K562 (cell line): Measurements from ENCODE around the gene RNF151. TPM values are rescaled to one million over a fixed set of nuclear protein-coding genes. Genes with fewer than 3 reads are reported as not detected.

Experiments
- AFF1 ChIP-seq, 2 experiments: fragments of 450-650 bp; IDR thresholded peaks; 2 replicates each; pipeline ENCODE4 v1.6.1; 2018; ENCODE audit warnings: mild to moderate bottlenecking in 2 of 2, low read depth in 1 of 2; ENCODE audit not compliant: partially characterized antibody in 2 of 2
- CREM ChIP-seq: IDR thresholded peaks from 2 replicates; pipeline ENCODE4 v1.6.1; 2014; ENCODE audit warnings: antibody characterized with exemption, low read depth
- E2F1 ChIP-seq: sonication (generic); formaldehyde crosslinking; IDR thresholded peaks from 2 replicates; pipeline ENCODE4 v1.8.1; 2023; ENCODE audit warnings: mild to moderate bottlenecking, missing genetic modification reagents, moderate library complexity
- ELF4 ChIP-seq: fragments of 450-650 bp; formaldehyde crosslinking; IDR thresholded peaks from 2 replicates; pipeline ENCODE4 v1.4.0; 2022; ENCODE audit warnings: missing genetic modification characterization
- ESRRA ChIP-seq: fragments of 450-650 bp; IDR thresholded peaks from 2 replicates; pipeline ENCODE4 v1.6.1; 2014; ENCODE audit warnings: low read depth, mild to moderate bottlenecking, moderate library complexity, borderline replicate concordance
- GTF2E2 ChIP-seq: fragments of 200-800 bp; sonication (Bioruptor generic); IDR thresholded peaks from 2 replicates; pipeline ENCODE4 v1.6.1; 2016; ENCODE audit warnings: missing genetic modification characterization, missing compliant biosample characterization
- NELFE ChIP-seq: IDR thresholded peaks from 2 replicates; pipeline ENCODE4 v1.6.1; 2011; ENCODE audit warnings: mild to moderate bottlenecking; ENCODE audit not compliant: insufficient read depth, insufficient read length
- NR2C1 ChIP-seq, 2 experiments: fragments of 450-650 bp; IDR thresholded peaks; 2 replicates each; pipeline ENCODE4 v1.6.1; 2017; ENCODE audit warnings: mild to moderate bottlenecking in 2 of 2, antibody characterized with exemption in 1 of 2, inconsistent platforms in 1 of 2, missing compliant biosample characterization in 1 of 2, missing genetic modification characterization in 1 of 2
- NR2C2 ChIP-seq, 2 experiments: fragments of 200-800 bp in 1 of 2; sonication (Bioruptor generic) in 1 of 2; sonication (generic) in 1 of 2; formaldehyde crosslinking in 1 of 2; IDR thresholded peaks; 2 replicates each; pipeline versions ENCODE4 v1.6.1 to v1.8.0; 2016 to 2022; ENCODE audit warnings: mild to moderate bottlenecking in 1 of 2, missing compliant biosample characterization in 1 of 2, missing genetic modification characterization in 1 of 2, missing genetic modification reagents in 1 of 2
- NR4A1 ChIP-seq, 2 experiments: fragments of 250-450 bp in 1 of 2; fragments of 450-650 bp in 1 of 2; sonication (Bioruptor Pico) in 1 of 2; IDR thresholded peaks; 2 replicates each; pipeline versions ENCODE4 v1.4.0 to v1.6.1; 2016 to 2020; ENCODE audit warnings: mild to moderate bottlenecking in 2 of 2, missing compliant biosample characterization in 1 of 2, missing genetic modification characterization in 1 of 2, moderate library complexity in 1 of 2
- PURB ChIP-seq: sonication (generic); formaldehyde crosslinking; IDR thresholded peaks from 2 replicates; pipeline ENCODE4 v1.9.0; 2021; ENCODE audit warnings: low read depth, mild to moderate bottlenecking, missing genetic modification reagents
- RBM22 ChIP-seq: fragments of 200-400 bp; formaldehyde crosslinking; IDR thresholded peaks from 2 replicates; pipeline ENCODE4 v1.6.1; 2018; ENCODE audit warnings: low read length, low read depth; ENCODE audit not compliant: poor library complexity, severe bottlenecking
- SMAD3 ChIP-seq: fragments of 450-650 bp; formaldehyde crosslinking; conservative IDR thresholded peaks from 2 replicates; pipeline ENCODE4 v1.4.0; 2020; ENCODE audit warnings: mild to moderate bottlenecking
- TSC22D4 ChIP-seq: fragments of 450-650 bp; IDR thresholded peaks from 2 replicates; pipeline ENCODE4 v1.6.1; 2016; ENCODE audit warnings: missing genetic modification characterization, missing biosample characterization, control low read depth
- ZNF253 ChIP-seq: fragments of 250-450 bp; sonication (Bioruptor Pico); conservative IDR thresholded peaks from 2 replicates; pipeline ENCODE4 v1.6.1; 2021; ENCODE audit warnings: mild to moderate bottlenecking
- ZNF431 ChIP-seq: sonication (generic); formaldehyde crosslinking; IDR thresholded peaks from 2 replicates; pipeline ENCODE4 v1.8.0; 2022; ENCODE audit warnings: mild to moderate bottlenecking, missing genetic modification reagents
- ZNF586 ChIP-seq: fragments of 450-650 bp; formaldehyde crosslinking; conservative IDR thresholded peaks from 2 replicates; pipeline ENCODE4 v1.4.0; 2020; ENCODE audit warnings: mild to moderate bottlenecking, moderate library complexity
- polyA plus RNA-seq, 8 experiments: library from polyadenylated mRNA; depleted of rRNA in 4 of 8; stranded (reverse) in 5 of 8; unstranded in 3 of 8; fragments of >200 nt; fragmentation: Nextera tagmentation in 2 of 8; fragmentation: Illumina TruSeq in 1 of 8; extraction: Ambion mirVana in 2 of 8; extraction: Trizol in 1 of 8; gene quantifications; 2 replicates each; pipeline versions ENCODE4 v1.2.1 to v1.2.3, GENCODE V29; 2011 to 2014; ENCODE audit warnings: inconsistent platforms in 1 of 8, missing spikeins in 1 of 8
- total RNA-seq, 7 experiments: library from RNA; depleted of rRNA in 6 of 7; stranded (reverse); fragments of >200 nt in 6 of 7; fragmentation: Illumina TruSeq in 2 of 7; extraction: Trizol in 2 of 7; gene quantifications; 2 replicates each; pipeline versions ENCODE4 v1.2.1 to v1.2.3, GENCODE V29; 2011 to 2021; ENCODE audit warnings: low replicate concordance in 1 of 7
- TF ChIP-seq, protein P1 (sequence below): fragments of 250-450 bp; sonication (Bioruptor Pico); IDR thresholded peaks from 2 replicates; pipeline ENCODE4 v1.5.0; 2021; ENCODE audit warnings: mild to moderate bottlenecking, borderline replicate concordance

The RNF151 gene
- total and polyA plus RNA-seq, 9 of the 15 experiments (the other 6 are each of a cell fraction or from before 2014, with no cell fraction given) = not detected

GRCh38 chr16:1929578-1930337 is 36.9 kb upstream of the RNF151 start (continued):
- TF ChIP-seq CREM (peak; percentile 62), NR4A1 (CRISPR knock-in tag; IDR thresholded peaks at IDR 0.05) (no peak), NR4A1 (tag; IDR thresholded peaks at IDR 0.05) (peak; percentile 71; the same call in 1 of the 2 replicates), NR2C1 (IDR thresholded peaks at IDR 0.05) (no peak), NR2C1 (tag; IDR thresholded peaks at IDR 0.05) (no peak), ZNF431 (CRISPR knock-in tag) (peak; percentile 47; the same call in 1 of the 2 replicates), ESRRA (peak; percentile 74), E2F1 (CRISPR knock-in tag) (peak; percentile 87), GTF2E2 (tag) (no peak), TSC22D4 (no peak), NELFE (no peak), RBM22 (no peak), ELF4 (CRISPR knock-in tag) (no peak), AFF1 (IDR thresholded peaks at IDR 0.05; ENCODE audit: low read depth in 1 of 2, partially characterized antibody in 2 of 2) (no peak), SMAD3 (no peak), NR2C2 (CRISPR knock-in tag; IDR thresholded peaks at IDR 0.05) (peak; percentile 42; the same call in 1 of the 2 replicates), NR2C2 (tag; IDR thresholded peaks at IDR 0.05) (peak; percentile 36; the same call in 1 of the 2 replicates), ZNF253 (CRISPR knock-in tag) (no peak), ZNF586 (CRISPR knock-in tag) (no peak), PURB (CRISPR knock-in tag) (no peak)
- TF ChIP-seq, protein P1, sequence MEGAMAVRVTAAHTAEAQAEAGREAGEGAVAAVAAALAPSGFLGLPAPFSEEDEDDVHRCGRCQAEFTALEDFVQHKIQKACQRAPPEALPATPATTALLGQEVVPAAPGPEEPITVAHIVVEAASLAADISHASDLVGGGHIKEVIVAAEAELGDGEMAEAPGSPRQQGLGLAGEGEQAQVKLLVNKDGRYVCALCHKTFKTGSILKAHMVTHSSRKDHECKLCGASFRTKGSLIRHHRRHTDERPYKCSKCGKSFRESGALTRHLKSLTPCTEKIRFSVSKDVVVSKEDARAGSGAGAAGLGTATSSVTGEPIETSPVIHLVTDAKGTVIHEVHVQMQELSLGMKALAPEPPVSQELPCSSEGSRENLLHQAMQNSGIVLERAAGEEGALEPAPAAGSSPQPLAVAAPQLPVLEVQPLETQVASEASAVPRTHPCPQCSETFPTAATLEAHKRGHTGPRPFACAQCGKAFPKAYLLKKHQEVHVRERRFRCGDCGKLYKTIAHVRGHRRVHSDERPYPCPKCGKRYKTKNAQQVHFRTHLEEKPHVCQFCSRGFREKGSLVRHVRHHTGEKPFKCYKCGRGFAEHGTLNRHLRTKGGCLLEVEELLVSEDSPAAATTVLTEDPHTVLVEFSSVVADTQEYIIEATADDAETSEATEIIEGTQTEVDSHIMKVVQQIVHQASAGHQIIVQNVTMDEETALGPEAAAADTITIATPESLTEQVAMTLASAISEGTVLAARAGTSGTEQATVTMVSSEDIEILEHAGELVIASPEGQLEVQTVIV = no peak
